Endodermal cell (in vitro differentiated cells): ENCODE measurements around the gene SEZ6L. TPM values are rescaled to one million over a fixed set of nuclear protein-coding genes. Genes with fewer than 3 reads are reported as not detected.

ENCODE experiments used
- DNase-seq: peaks from one replicate; pipeline ENCODE4 v3.0.0-alpha.2; 2017
- H3K27ac ChIP-seq: 2 replicates; pipeline ENCODE4 v1.5.1; 2013; ENCODE audit warnings: mild to moderate bottlenecking, low read depth, low read length, moderate library complexity
- H3K27me3 ChIP-seq: 2 replicates; pipeline ENCODE4 v1.6.1; 2013; ENCODE audit warnings: mild to moderate bottlenecking, low read length, moderate library complexity; ENCODE audit not compliant: insufficient read depth, control insufficient read depth, poor library complexity, severe bottlenecking
- H3K36me3 ChIP-seq: 2 replicates; pipeline ENCODE4 v1.7.0; 2013; ENCODE audit warnings: mild to moderate bottlenecking, low read length, moderate library complexity; ENCODE audit not compliant: control insufficient read depth, insufficient read depth
- H3K4me1 ChIP-seq: one replicate; pipeline ENCODE4 v1.7.0; 2013; ENCODE audit warnings: low read length; ENCODE audit not compliant: control insufficient read depth, insufficient read depth
- H3K4me3 ChIP-seq: 2 replicates; pipeline ENCODE4 v1.5.1; 2013; ENCODE audit warnings: mild to moderate bottlenecking, low read length, moderate library complexity
- H3K9ac ChIP-seq: 2 replicates; pipeline ENCODE4 v1.6.1; 2013; ENCODE audit warnings: mild to moderate bottlenecking, low read length, moderate library complexity; ENCODE audit not compliant: poor library complexity, severe bottlenecking; ENCODE audit errors: extremely low read depth
- H3K9me3 ChIP-seq: 2 replicates; pipeline ENCODE4 v1.6.1; 2013; ENCODE audit warnings: mild to moderate bottlenecking, low read length, moderate library complexity; ENCODE audit not compliant: control insufficient read depth
- H3K27ac Mint-ChIP-seq: 2 replicates; pipeline ENCODE4 v1.8.0; 2020; ENCODE audit warnings: mixed read lengths
- H3K27me3 Mint-ChIP-seq: 2 replicates; pipeline ENCODE4 v1.8.0; 2021; ENCODE audit warnings: mild to moderate bottlenecking, mixed read lengths; ENCODE audit not compliant: insufficient read depth
- H3K36me3 Mint-ChIP-seq: 2 replicates; pipeline ENCODE4 v1.8.0; 2020; ENCODE audit warnings: low read depth, mixed read lengths
- H3K4me1 Mint-ChIP-seq: 2 replicates; pipeline ENCODE4 v1.8.0; 2020; ENCODE audit warnings: mixed read lengths
- H3K4me3 Mint-ChIP-seq: 2 replicates; pipeline ENCODE4 v1.8.0; 2020; ENCODE audit warnings: mild to moderate bottlenecking, moderate library complexity, mixed read lengths
- H3K9me3 Mint-ChIP-seq: 2 replicates; pipeline ENCODE4 v1.8.0; 2020; ENCODE audit warnings: mild to moderate bottlenecking, mixed read lengths
- WGBS, 2 experiments: methylation state at CpG; one replicate each; pipeline versions ENCODE4 v1.1.5 to v1.1.7; 2013; ENCODE audit warnings: missing lambda C conversion rate in 2 of 2, mixed read lengths in 1 of 2; ENCODE audit not compliant: insufficient coverage in 1 of 2, insufficient read length in 1 of 2; 5-methylcytosine and 5-hydroxymethylcytosine counted together
- total RNA-seq, 2 donors: library from RNA; stranded (reverse); fragmentation: NEBNext Ultra II Directional in 1 of 2; extraction: Animal tissue kit (Norgen Biotek cat#: 25700) in 1 of 2; gene quantifications; 2 replicates in 1 of 2; 3 replicates in 1 of 2; pipeline ENCODE4 v1.2.1, GENCODE V29; 2021
- TF ChIP-seq, protein P1 (sequence below): fragments of 200-600 bp; sonication (generic); conservative IDR thresholded peaks from 2 replicates; pipeline ENCODE4 v1.5.0; 2021; ENCODE audit warnings: antibody characterized with exemption, mild to moderate bottlenecking

The SEZ6L gene
- total RNA-seq, 2 donors from 2014 or later: 32.1 to 39.4 TPM

DNA sequence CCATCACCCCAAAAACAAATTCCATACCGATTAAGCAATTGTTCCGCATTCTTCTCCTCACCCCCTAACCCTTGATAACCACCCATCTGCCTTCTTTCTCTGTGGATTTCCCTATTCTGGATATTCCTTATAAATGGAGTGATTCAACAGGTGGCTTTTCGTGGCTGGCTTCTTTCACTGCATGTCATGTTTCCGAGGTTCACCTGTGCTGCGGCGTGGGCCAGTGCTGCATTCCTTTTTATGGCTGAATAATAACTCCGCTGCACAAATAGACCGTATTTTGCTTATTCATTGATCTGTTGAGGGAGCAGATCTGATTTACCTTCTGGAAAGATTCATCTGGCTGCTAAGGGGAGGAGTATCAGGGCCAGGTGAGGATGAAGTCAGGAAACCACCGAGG, 165.0 kb downstream of the SEZ6L start:
- Histone ChIP-seq H3K4me3 (no peak overlapping the region), H3K9me3 (no peaks in the 10 kb centered on the region), H3K27ac (no peak overlapping the region), H3K27me3 (peaks cover 19% of the 10 kb centered on the region), H3K4me1 (no peaks in the 10 kb centered on the region), H3K9ac (no peak overlapping the region), H3K36me3 (no peaks in the 10 kb centered on the region)
- H3K4me3 Mint-ChIP-seq: no peak overlapping the region
- no peaks in the 10 kb centered on the region for H3K9me3 Mint-ChIP-seq
- H3K36me3 Mint-ChIP-seq: no peaks in the 10 kb centered on the region
- H3K4me1 Mint-ChIP-seq: no peaks in the 10 kb centered on the region
- no peak for DNase-seq
- WGBS, 2 experiments: 81 to 89% methylated on average over 5 to 9 of the region's 9 CpGs
- H3K27ac Mint-ChIP-seq: no peak overlapping the region
- TF ChIP-seq, protein P1, sequence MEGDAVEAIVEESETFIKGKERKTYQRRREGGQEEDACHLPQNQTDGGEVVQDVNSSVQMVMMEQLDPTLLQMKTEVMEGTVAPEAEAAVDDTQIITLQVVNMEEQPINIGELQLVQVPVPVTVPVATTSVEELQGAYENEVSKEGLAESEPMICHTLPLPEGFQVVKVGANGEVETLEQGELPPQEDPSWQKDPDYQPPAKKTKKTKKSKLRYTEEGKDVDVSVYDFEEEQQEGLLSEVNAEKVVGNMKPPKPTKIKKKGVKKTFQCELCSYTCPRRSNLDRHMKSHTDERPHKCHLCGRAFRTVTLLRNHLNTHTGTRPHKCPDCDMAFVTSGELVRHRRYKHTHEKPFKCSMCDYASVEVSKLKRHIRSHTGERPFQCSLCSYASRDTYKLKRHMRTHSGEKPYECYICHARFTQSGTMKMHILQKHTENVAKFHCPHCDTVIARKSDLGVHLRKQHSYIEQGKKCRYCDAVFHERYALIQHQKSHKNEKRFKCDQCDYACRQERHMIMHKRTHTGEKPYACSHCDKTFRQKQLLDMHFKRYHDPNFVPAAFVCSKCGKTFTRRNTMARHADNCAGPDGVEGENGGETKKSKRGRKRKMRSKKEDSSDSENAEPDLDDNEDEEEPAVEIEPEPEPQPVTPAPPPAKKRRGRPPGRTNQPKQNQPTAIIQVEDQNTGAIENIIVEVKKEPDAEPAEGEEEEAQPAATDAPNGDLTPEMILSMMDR: no peak
- H3K27me3 Mint-ChIP-seq: peaks cover 41% of the 10 kb centered on the region

DNA sequence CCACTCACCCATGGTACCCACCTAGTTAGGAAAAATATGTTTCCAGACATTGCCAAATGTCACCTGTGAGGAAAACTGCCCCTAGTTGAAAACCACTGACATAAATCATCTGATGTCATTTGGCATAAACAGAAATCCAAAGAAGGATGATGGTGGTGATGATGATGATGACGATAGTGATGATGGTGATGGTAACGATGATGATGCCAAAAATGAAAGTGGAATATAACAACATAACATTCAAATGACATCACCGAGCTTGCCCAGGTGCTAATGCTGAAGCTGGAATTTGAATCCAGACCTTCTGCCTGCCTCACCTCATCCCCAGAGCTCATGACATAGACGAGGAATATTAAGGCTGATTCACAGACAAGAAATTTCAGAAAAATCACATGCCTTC, 167.5 kb downstream of the SEZ6L start:
- Mint-ChIP-seq H3K27ac (no peak overlapping the region), H3K27me3 (peaks cover 45% of the 10 kb centered on the region), H3K36me3 (peaks cover 8% of the 10 kb centered on the region), H3K9me3 (no peaks in the 10 kb centered on the region), H3K4me3 (no peak overlapping the region), H3K4me1 (no peaks in the 10 kb centered on the region)
- Histone ChIP-seq H3K27me3 (peaks cover 19% of the 10 kb centered on the region), H3K36me3 (no peaks in the 10 kb centered on the region), H3K9ac (no peak overlapping the region), H3K4me3 (no peak overlapping the region), H3K9me3 (no peaks in the 10 kb centered on the region), H3K4me1 (no peaks in the 10 kb centered on the region), H3K27ac (no peak overlapping the region)
- 84 to 89% methylated on average over 1 to 4 of the region's 4 CpGs for WGBS, 2 experiments
- TF ChIP-seq, protein P1: no peak
- DNase-seq: no peak

DNA sequence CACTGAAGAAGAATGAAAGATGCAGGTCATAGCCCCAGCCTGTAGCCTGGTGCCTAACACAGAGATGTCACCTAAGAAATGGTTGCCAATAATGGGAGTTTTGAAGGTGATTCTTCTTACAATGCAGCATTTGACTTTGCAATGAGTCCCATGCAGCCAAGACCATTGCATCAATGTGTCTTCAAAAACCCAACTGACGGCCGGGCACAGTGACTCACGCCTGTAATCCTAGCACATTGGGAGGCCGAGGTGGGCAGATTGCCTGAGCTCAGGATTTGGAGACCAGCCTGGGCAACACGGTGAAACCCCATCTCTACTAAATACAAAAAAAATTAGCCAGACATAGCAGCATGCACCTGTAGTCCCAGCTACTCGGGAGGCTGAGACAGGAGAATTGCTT, 170.5 kb downstream of the SEZ6L start:
- H3K27me3 Mint-ChIP-seq: peaks cover 30% of the 10 kb centered on the region
- H3K27me3 ChIP-seq: peaks cover 8% of the 10 kb centered on the region
- no peak overlapping the region for H3K4me3 Mint-ChIP-seq
- H3K4me1 Mint-ChIP-seq: no peaks in the 10 kb centered on the region
- H3K9ac ChIP-seq: no peak overlapping the region
- H3K9me3 ChIP-seq: no peaks in the 10 kb centered on the region
- WGBS, 2 experiments: 77 to 87% methylated on average over 4 to 6 of the region's 6 CpGs
- H3K36me3 ChIP-seq: no peaks in the 10 kb centered on the region
- TF ChIP-seq, protein P1: no peak
- H3K27ac Mint-ChIP-seq: no peak overlapping the region
- peaks cover 15% of the 10 kb centered on the region for H3K36me3 Mint-ChIP-seq
- no peaks in the 10 kb centered on the region for H3K4me1 ChIP-seq
- no peak overlapping the region for H3K27ac ChIP-seq
- no peak overlapping the region for H3K4me3 ChIP-seq
- no peaks in the 10 kb centered on the region for H3K9me3 Mint-ChIP-seq
- no peak for DNase-seq
